Naive thymus-derived CD4-positive, alpha-beta T cell (primary cell): ENCODE measurements around the gene RNASE8. TPM values are rescaled to one million over a fixed set of nuclear protein-coding genes. Genes with fewer than 3 reads are reported as not detected.

Experiments
- microRNA-seq: library from miRNA; unstranded; fragments of <30 nt; microRNA quantifications from one replicate; pipeline ENCODE4 v1.2.0, GENCODE V29; 2022; ENCODE audit warnings: borderline microRNAs expressed
- polyA plus RNA-seq, 2 donors: library from polyadenylated mRNA; unstranded; fragments of 300-500 nt; fragmentation: Illumina TruSeq; gene quantifications; one replicate each; pipeline ENCODE4 v1.2.3, GENCODE V29; 2021
- total RNA-seq, 6 experiments: library from RNA in 5 of 6; stranded (reverse) in 5 of 6; gene quantifications; 1 replicate in 5 of 6; 2 replicates in 1 of 6; pipeline ENCODE4 v1.2.3 and lab custom pipeline; 2021 to 2026

The RNASE8 gene
- total and polyA plus RNA-seq, 7 experiments from 2014 or later: not detected

Small RNA genes within 50 kb of the gene (microRNA-seq; reads per million reads assigned to microRNA genes)
- not detected for gene MIR6717

Other genes starting within 250 kb of the RNASE8 start
- 1 to 10 TPM in 1 of 5 experiments, not detected in 4; 1.1 TPM for gene RNASE3, start 166.4 kb upstream of the RNASE8 start, total RNA-seq
- gene RNASE3, start 166.4 kb upstream of the RNASE8 start, polyA plus RNA-seq: not detected
- gene RNASE2, start 102.3 kb upstream of the RNASE8 start, total RNA-seq: 10 to 100 TPM in 1 of 5 experiments, 1 to 10 TPM in 1, not detected in 3; 2.5 to 22.4 TPM
- under 1 TPM in 1 of 2 donors, not detected in 1; 0.30 TPM for gene RNASE2, start 102.3 kb upstream of the RNASE8 start, polyA plus RNA-seq
- gene METTL17, start 67.8 kb upstream of the RNASE8 start, total RNA-seq: 100 to 1,000 TPM in 2 of 5 experiments, 10 to 100 TPM in 3; 75.4 to 129 (median 96.7) TPM
- 10 to 100 TPM; 41.7 to 47.6 TPM for gene METTL17, start 67.8 kb upstream of the RNASE8 start, polyA plus RNA-seq
- under 1 TPM in 2 of 5 experiments, not detected in 3; 0.36 to 0.81 TPM for gene SLC39A2, start 58.5 kb upstream of the RNASE8 start, total RNA-seq
- gene SLC39A2, start 58.5 kb upstream of the RNASE8 start, polyA plus RNA-seq: not detected
- 10 to 100 TPM in 4 of 5 experiments, 1 to 10 TPM in 1; 5.9 to 39.9 (median 35.2) TPM for gene NDRG2, start 32.8 kb upstream of the RNASE8 start, total RNA-seq
- gene NDRG2, start 32.8 kb upstream of the RNASE8 start, polyA plus RNA-seq: 10 to 100 TPM; 29.2 to 35.1 TPM
- not detected for gene TPPP2, start 27.6 kb upstream of the RNASE8 start, total RNA-seq
- not detected for gene TPPP2, start 27.6 kb upstream of the RNASE8 start, polyA plus RNA-seq
- not detected for gene RNASE13, start 23.0 kb upstream of the RNASE8 start, total RNA-seq
- gene RNASE13, start 23.0 kb upstream of the RNASE8 start, polyA plus RNA-seq: not detected
- not detected for gene RNASE7, start 15.5 kb upstream of the RNASE8 start, total RNA-seq
- gene RNASE7, start 15.5 kb upstream of the RNASE8 start, polyA plus RNA-seq: not detected
- gene ARHGEF40, start 12.5 kb downstream of the RNASE8 start, total RNA-seq: 10 to 100 TPM in 1 of 5 experiments, 1 to 10 TPM in 1, under 1 TPM in 2, not detected in 1; 0.65 to 40.5 (median 5.4) TPM
- gene ARHGEF40, start 12.5 kb downstream of the RNASE8 start, polyA plus RNA-seq: under 1 TPM in 1 of 2 donors, not detected in 1; 0.11 TPM
- 10 to 100 TPM in 2 of 5 experiments, 1 to 10 TPM in 3; 5.7 to 22.1 (median 9.1) TPM for gene ZNF219, start 40.8 kb downstream of the RNASE8 start, total RNA-seq
- gene ZNF219, start 40.8 kb downstream of the RNASE8 start, polyA plus RNA-seq: 1 to 10 TPM; 2.3 to 2.8 TPM
- gene TMEM253, start 43.2 kb downstream of the RNASE8 start, total RNA-seq: under 1 TPM in 3 of 5 experiments, not detected in 2; 0.56 to 0.73 (median 0.70) TPM
- not detected for gene TMEM253, start 43.2 kb downstream of the RNASE8 start, polyA plus RNA-seq
- gene OR5AU1, start 98.2 kb downstream of the RNASE8 start, total RNA-seq: not detected
- gene OR5AU1, start 98.2 kb downstream of the RNASE8 start, polyA plus RNA-seq: not detected
- 100 to 1,000 TPM; 469 to 687 (median 532) TPM for gene HNRNPC, start 211.6 kb downstream of the RNASE8 start, total RNA-seq
- 100 to 1,000 TPM; 842 to 895 TPM for gene HNRNPC, start 211.6 kb downstream of the RNASE8 start, polyA plus RNA-seq
- 1 to 10 TPM in 1 of 5 experiments, under 1 TPM in 1, not detected in 3; 0.24 to 1.5 TPM for gene RPGRIP1, start 222.3 kb downstream of the RNASE8 start, total RNA-seq
- not detected for gene RPGRIP1, start 222.3 kb downstream of the RNASE8 start, polyA plus RNA-seq